Astrocyte (in vitro differentiated cells and primary cell): ENCODE results near the gene ANKIB1. TPM values are rescaled to one million over a fixed set of nuclear protein-coding genes. Genes with fewer than 3 reads are reported as not detected.
"Not testable (repeated sequence)": the region's sequence is repeated elsewhere in the genome, so short reads cannot be mapped to it uniquely, and the experiment has no call there.

Source experiments
- DNase-seq: peaks from one replicate; pipeline ENCODE4 v3.0.0-alpha.2; 2010; ENCODE audit warnings: low read depth
- FAIRE-seq: peaks from 2 replicates; lab custom pipeline; 2011; peaks lifted over from hg19 to GRCh38; lab: Jason Lieb, UNC
- H2AFZ ChIP-seq: 2 replicates; pipeline ENCODE4 v1.6.0; 2012; ENCODE audit warnings: low read depth, low read length, inconsistent platforms
- H3K27ac ChIP-seq: 2 replicates; pipeline ENCODE4 v1.5.1; 2011; ENCODE audit warnings: low read depth, low read length, inconsistent platforms
- H3K27me3 ChIP-seq: 2 replicates; pipeline ENCODE4 v1.6.0; 2011; ENCODE audit warnings: low read length, inconsistent platforms; ENCODE audit not compliant: insufficient read depth
- H3K36me3 ChIP-seq: 2 replicates; pipeline ENCODE4 v1.5.1; 2011; ENCODE audit warnings: low read length, inconsistent platforms; ENCODE audit not compliant: insufficient read depth
- H3K4me1 ChIP-seq: 2 replicates; pipeline ENCODE4 v1.5.1; 2011; ENCODE audit warnings: low read length, inconsistent platforms; ENCODE audit not compliant: insufficient read depth
- H3K4me2 ChIP-seq: 2 replicates; pipeline ENCODE4 v1.6.0; 2012; ENCODE audit warnings: low read length, inconsistent platforms
- H3K4me3 ChIP-seq: 2 replicates; pipeline ENCODE4 v1.5.1; 2011; ENCODE audit warnings: low read depth, mild to moderate bottlenecking, low read length, inconsistent platforms; ENCODE audit not compliant: insufficient read depth
- H3K79me2 ChIP-seq: 2 replicates; pipeline ENCODE4 v1.6.0; 2012; ENCODE audit warnings: mild to moderate bottlenecking, low read length, inconsistent platforms; ENCODE audit not compliant: insufficient read depth
- H3K9ac ChIP-seq: 2 replicates; pipeline ENCODE4 v1.6.0; 2012; ENCODE audit warnings: mild to moderate bottlenecking, low read length, inconsistent platforms
- H3K9me3 ChIP-seq: 2 replicates; pipeline ENCODE4 v1.5.1; 2012; ENCODE audit warnings: low read depth, mild to moderate bottlenecking, low read length, inconsistent platforms; ENCODE audit not compliant: insufficient read depth
- H4K20me1 ChIP-seq: 2 replicates; pipeline ENCODE4 v1.6.0; 2012; ENCODE audit warnings: low read length, inconsistent platforms; ENCODE audit not compliant: insufficient read depth
- H3K27ac Mint-ChIP-seq: one replicate; pipeline ENCODE4 v1.8.0; 2021; ENCODE audit warnings: mild to moderate bottlenecking, mixed read lengths; ENCODE audit not compliant: unreplicated experiment
- H3K27me3 Mint-ChIP-seq: one replicate; pipeline ENCODE4 v1.8.0; 2021; ENCODE audit warnings: low read depth, mixed read lengths; ENCODE audit not compliant: unreplicated experiment
- H3K36me3 Mint-ChIP-seq: one replicate; pipeline ENCODE4 v1.8.0; 2021; ENCODE audit warnings: low read depth, mixed read lengths; ENCODE audit not compliant: unreplicated experiment
- H3K4me1 Mint-ChIP-seq: one replicate; pipeline ENCODE4 v1.8.0; 2021; ENCODE audit warnings: low read depth, mixed read lengths; ENCODE audit not compliant: unreplicated experiment
- H3K4me3 Mint-ChIP-seq: one replicate; pipeline ENCODE4 v1.8.0; 2021; ENCODE audit warnings: mild to moderate bottlenecking, moderate library complexity, mixed read lengths; ENCODE audit not compliant: unreplicated experiment
- H3K9me3 Mint-ChIP-seq: one replicate; pipeline ENCODE4 v1.8.0; 2021; ENCODE audit warnings: mild to moderate bottlenecking, mixed read lengths; ENCODE audit not compliant: unreplicated experiment
- EZH2 ChIP-seq: IDR thresholded peaks from 2 replicates; pipeline ENCODE4 v1.6.1; 2012; ENCODE audit warnings: mild to moderate bottlenecking, low read length, inconsistent platforms; ENCODE audit not compliant: insufficient read depth
- total RNA-seq: library from RNA; stranded (reverse); gene quantifications from 2 replicates; pipeline ENCODE4 v1.2.1, GENCODE V29; 2021
- TF ChIP-seq, protein P1 (sequence below): IDR thresholded peaks from 2 replicates; pipeline ENCODE4 v1.5.1; 2011; ENCODE audit warnings: low read depth, mild to moderate bottlenecking, inconsistent platforms, low read length, moderate library complexity; ENCODE audit not compliant: insufficient read depth

ANKIB1 gene
- total RNA-seq, 1 donor from 2014 or later = 83.3 TPM

DNA sequence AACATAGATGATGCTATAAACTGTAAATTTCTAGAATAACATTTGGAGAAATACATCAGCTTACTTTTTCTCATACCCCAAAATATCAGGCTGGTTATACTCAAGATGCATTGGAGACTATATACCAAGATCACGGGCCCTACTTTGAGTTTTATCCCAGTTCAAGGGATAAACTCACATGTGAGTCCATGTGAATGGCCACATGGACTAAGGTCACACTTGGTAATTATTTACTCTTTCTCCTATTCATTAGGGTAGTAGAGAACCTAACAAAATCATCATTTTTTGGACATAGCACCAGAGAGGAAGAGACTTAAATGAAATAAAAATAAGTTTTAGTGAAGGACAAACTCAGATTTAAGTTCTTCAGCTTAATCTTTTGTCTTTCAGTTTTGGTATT lies 108.4 kb downstream of the ANKIB1 start:
- Histone ChIP-seq H3K4me1 (no peaks in the 10 kb centered on the region), H3K4me3 (no peak overlapping the region), H4K20me1 (no peaks in the 10 kb centered on the region), H3K27me3 (no peaks in the 10 kb centered on the region), H2AFZ (no peak overlapping the region), H3K4me2 (no peak overlapping the region), H3K9me3 (no peaks in the 10 kb centered on the region), H3K27ac (no peak overlapping the region), H3K79me2 (no peaks in the 10 kb centered on the region), H3K36me3 (peaks cover 10% of the 10 kb centered on the region), H3K9ac (no peak overlapping the region)
- FAIRE-seq = no peak
- TF ChIP-seq, protein P1, sequence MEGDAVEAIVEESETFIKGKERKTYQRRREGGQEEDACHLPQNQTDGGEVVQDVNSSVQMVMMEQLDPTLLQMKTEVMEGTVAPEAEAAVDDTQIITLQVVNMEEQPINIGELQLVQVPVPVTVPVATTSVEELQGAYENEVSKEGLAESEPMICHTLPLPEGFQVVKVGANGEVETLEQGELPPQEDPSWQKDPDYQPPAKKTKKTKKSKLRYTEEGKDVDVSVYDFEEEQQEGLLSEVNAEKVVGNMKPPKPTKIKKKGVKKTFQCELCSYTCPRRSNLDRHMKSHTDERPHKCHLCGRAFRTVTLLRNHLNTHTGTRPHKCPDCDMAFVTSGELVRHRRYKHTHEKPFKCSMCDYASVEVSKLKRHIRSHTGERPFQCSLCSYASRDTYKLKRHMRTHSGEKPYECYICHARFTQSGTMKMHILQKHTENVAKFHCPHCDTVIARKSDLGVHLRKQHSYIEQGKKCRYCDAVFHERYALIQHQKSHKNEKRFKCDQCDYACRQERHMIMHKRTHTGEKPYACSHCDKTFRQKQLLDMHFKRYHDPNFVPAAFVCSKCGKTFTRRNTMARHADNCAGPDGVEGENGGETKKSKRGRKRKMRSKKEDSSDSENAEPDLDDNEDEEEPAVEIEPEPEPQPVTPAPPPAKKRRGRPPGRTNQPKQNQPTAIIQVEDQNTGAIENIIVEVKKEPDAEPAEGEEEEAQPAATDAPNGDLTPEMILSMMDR = no peak
- no peak for TF ChIP-seq EZH2
- DNase-seq = no peak
- Mint-ChIP-seq H3K4me3 (no peak overlapping the region), H3K36me3 (peaks cover 3% of the 10 kb centered on the region), H3K27me3 (no peaks in the 10 kb centered on the region), H3K9me3 (no peaks in the 10 kb centered on the region), H3K4me1 (no peaks in the 10 kb centered on the region), H3K27ac (no peak overlapping the region)

DNA sequence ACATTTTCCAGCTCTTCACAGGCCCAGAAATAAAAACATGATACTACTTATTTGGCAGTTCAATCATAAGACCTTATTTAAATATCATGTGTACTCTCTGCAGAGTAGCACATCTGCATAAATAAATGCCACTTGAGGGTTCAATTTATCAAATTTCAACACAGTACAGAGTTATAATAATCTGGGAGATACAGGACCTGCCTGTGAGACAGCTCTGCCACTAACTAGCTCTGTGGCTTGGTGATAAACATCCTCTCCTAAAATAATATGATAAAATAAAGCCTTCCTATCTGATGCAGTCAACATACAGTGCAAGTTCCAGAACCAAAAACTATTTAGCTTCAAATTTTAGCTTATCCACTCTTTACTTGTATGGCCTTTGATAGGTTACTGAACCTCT lies 110.6 kb downstream of the ANKIB1 start:
- H3K9me3 ChIP-seq = no peaks in the 10 kb centered on the region
- no peak overlapping the region for H3K27ac ChIP-seq
- H2AFZ ChIP-seq = no peak overlapping the region
- Mint-ChIP-seq H3K4me1 (peaks cover 2% of the 10 kb centered on the region), H3K36me3 (peaks cover 3% of the 10 kb centered on the region), H3K9me3 (no peaks in the 10 kb centered on the region), H3K4me3 (no peak overlapping the region), H3K27ac (no peak overlapping the region), H3K27me3 (no peaks in the 10 kb centered on the region)
- TF ChIP-seq, protein P1 = no peak
- no peak for TF ChIP-seq EZH2
- H3K4me3 ChIP-seq = no peak overlapping the region
- H3K4me1 ChIP-seq = no peaks in the 10 kb centered on the region
- no peak overlapping the region for H3K4me2 ChIP-seq
- no peaks in the 10 kb centered on the region for H3K27me3 ChIP-seq
- DNase-seq = no peak
- no peak overlapping the region for H3K9ac ChIP-seq
- H3K36me3 ChIP-seq = peaks cover 10% of the 10 kb centered on the region
- no peak for FAIRE-seq
- H3K79me2 ChIP-seq = no peaks in the 10 kb centered on the region
- H4K20me1 ChIP-seq = no peaks in the 10 kb centered on the region

DNA sequence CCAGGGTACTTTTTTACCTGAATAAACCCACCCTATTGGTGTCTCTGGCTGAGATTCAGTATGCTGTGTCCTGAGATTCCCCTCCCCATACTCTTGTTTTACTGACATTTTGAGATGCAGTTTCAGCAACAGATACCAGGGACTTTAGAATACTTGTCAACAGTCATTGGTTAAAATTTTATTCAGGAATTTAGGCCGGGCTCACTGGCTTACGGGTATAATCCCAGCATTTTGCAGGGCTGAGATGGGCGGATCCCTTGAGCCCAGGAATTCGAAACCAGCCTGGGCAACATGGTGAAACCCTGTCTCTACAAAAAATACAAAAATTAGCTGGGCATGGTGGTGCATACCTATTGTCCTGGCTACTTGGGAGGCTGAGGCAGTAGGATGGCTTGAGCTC lies 111.5 kb downstream of the ANKIB1 start:
- no peaks in the 10 kb centered on the region for H3K9me3 ChIP-seq
- H3K4me3 Mint-ChIP-seq = no peak overlapping the region
- H3K27me3 Mint-ChIP-seq = no peaks in the 10 kb centered on the region
- no peak for DNase-seq
- no peak overlapping the region for H3K27ac Mint-ChIP-seq
- no peak for FAIRE-seq
- no peak overlapping the region for H3K4me2 ChIP-seq
- H3K36me3 Mint-ChIP-seq = peaks cover 3% of the 10 kb centered on the region
- H3K36me3 ChIP-seq = peaks cover 12% of the 10 kb centered on the region
- H3K9ac ChIP-seq = no peak overlapping the region
- no peaks in the 10 kb centered on the region for H3K4me1 ChIP-seq
- H2AFZ ChIP-seq = no peak overlapping the region
- H3K79me2 ChIP-seq = no peaks in the 10 kb centered on the region
- H3K27ac ChIP-seq = no peak overlapping the region
- H3K4me3 ChIP-seq = no peak overlapping the region
- H4K20me1 ChIP-seq = no peaks in the 10 kb centered on the region
- no peaks in the 10 kb centered on the region for H3K9me3 Mint-ChIP-seq
- no peaks in the 10 kb centered on the region for H3K27me3 ChIP-seq
- peaks cover 2% of the 10 kb centered on the region for H3K4me1 Mint-ChIP-seq
- TF ChIP-seq EZH2 = no peak
- TF ChIP-seq, protein P1 = no peak

DNA sequence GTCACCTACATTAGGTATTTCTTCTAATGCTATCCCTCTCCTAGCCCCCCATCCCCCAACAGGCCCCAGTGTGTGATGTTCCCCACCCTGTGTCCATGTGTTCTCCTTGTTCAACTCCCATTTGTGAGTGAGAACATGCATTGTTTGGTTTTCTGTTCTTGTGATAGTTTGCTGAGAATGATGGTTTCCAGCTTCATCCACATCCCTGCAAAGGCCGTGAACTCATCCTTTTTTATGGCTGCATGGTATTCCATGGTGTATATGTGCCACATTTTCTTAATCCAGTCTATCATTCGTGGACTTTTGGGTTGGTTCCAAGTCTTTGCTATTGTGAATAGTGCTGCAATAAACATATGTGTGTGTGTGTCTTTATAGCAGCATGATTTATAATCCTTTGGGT lies 113.4 kb downstream of the ANKIB1 start:
- H3K4me2 ChIP-seq, H3K4me1 Mint-ChIP-seq, H3K36me3 Mint-ChIP-seq, H3K27ac Mint-ChIP-seq, H3K27me3 Mint-ChIP-seq, H3K27me3 ChIP-seq, H3K79me2 ChIP-seq, H3K4me3 ChIP-seq, H3K4me3 Mint-ChIP-seq, DNase-seq, H3K9me3 Mint-ChIP-seq, H3K9me3 ChIP-seq, H2AFZ ChIP-seq, H4K20me1 ChIP-seq, FAIRE-seq, H3K27ac ChIP-seq, H3K9ac ChIP-seq, H3K4me1 ChIP-seq: not testable (repeated sequence)
- peaks cover 13% of the 10 kb centered on the region for H3K36me3 ChIP-seq
